ENCODE results near the gene DTNB. TPM values are rescaled to one million over a fixed set of nuclear protein-coding genes. Genes with fewer than 3 reads are reported as not detected.
A peak's percentile ranks its signal among the peaks of the same experiment; 100 is the strongest.

DTNB gene
- total RNA-seq, 1 experiment from 2014 or later, result 19.6 TPM

DNA sequence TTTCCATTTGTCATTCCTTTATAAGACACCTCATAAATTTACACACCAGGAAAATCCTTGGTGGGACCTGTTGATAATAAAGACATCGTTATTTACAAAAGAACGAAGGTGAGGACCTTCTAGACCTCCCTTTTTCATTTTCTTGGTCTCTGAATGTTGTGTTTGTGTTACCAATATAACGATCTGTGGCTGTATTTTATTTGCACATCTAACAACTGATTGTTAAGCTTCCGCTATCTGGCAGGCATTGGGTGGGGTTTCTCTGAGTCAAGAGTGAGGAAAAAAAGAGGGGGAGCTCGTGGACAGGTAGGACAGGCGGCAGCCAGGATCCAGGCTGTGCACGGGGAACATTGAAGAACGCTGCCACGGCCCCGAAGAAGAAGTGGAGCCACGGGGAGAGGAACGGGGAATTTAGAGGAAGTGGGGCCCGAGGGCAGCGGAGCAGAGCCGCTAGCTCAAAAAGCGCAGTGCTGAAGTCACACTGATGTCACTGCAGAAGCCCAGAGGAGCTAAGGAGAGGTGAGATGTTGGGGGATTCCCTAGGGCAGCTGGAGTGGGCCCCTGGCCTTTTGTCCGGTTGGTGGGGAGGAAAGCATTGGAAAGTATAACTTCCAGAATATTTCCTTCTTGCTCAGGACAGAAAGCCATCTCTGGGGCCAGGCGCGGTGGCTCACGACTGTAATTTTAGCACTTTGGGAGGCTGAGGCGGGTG, 310.8 kb downstream of the DTNB start:
- no peaks in the 10 kb centered on the region for H3K36me3 ChIP-seq (ENCODE audit: insufficient read depth, low read length, poor library complexity, severe bottlenecking)
- intact Hi-C loops (cut with micrococcal nuclease; ENCODE audit: unreplicated experiment), result no loop called here
- H3K4me1 ChIP-seq (ENCODE audit: insufficient read depth, low read length, poor library complexity, severe bottlenecking), result no peaks in the 10 kb centered on the region
- no peaks in the 10 kb centered on the region for H3K9me3 ChIP-seq (ENCODE audit: low read depth, low read length, poor library complexity, severe bottlenecking)
- CTCF ChIA-PET, result interaction anchor here (0.5 to 1.1 kb wide), 18 partner anchors 9 to 790 kb away, joined by 3 to 14 read pairs (median 3); no protein-coding TSS in a partner anchor
- no TSS peak for BruUV-seq (replicated peaks)
- POLR2A ChIA-PET (ENCODE audit: low non-redundant PET), result interaction anchor here (0.6 to 1.0 kb wide), 2 partner anchors 32 to 43 kb away, joined by 4 to 7 read pairs; no protein-coding TSS in a partner anchor
- DNase-seq (ENCODE audit: low spot score), result no peak
- H3K4me3 ChIP-seq (ENCODE audit: low read depth, low read length, poor library complexity, severe bottlenecking), result peak overlapping the region; percentile 22
- no peak for TF ChIP-seq EZH2 (IDR thresholded peaks at IDR 0.05; ENCODE audit: borderline replicate concordance, low read depth, low read length, poor library complexity, severe bottlenecking)
- TF ChIP-seq, protein P1, sequence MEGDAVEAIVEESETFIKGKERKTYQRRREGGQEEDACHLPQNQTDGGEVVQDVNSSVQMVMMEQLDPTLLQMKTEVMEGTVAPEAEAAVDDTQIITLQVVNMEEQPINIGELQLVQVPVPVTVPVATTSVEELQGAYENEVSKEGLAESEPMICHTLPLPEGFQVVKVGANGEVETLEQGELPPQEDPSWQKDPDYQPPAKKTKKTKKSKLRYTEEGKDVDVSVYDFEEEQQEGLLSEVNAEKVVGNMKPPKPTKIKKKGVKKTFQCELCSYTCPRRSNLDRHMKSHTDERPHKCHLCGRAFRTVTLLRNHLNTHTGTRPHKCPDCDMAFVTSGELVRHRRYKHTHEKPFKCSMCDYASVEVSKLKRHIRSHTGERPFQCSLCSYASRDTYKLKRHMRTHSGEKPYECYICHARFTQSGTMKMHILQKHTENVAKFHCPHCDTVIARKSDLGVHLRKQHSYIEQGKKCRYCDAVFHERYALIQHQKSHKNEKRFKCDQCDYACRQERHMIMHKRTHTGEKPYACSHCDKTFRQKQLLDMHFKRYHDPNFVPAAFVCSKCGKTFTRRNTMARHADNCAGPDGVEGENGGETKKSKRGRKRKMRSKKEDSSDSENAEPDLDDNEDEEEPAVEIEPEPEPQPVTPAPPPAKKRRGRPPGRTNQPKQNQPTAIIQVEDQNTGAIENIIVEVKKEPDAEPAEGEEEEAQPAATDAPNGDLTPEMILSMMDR (conservative IDR thresholded peaks at IDR 0.05; ENCODE audit: low read depth, low read length), result no peak
- no peak overlapping the region for H3K27ac ChIP-seq (ENCODE audit: low read depth, low read length, poor library complexity, severe bottlenecking)
- no peaks in the 10 kb centered on the region for H3K27me3 ChIP-seq (replicated peaks; ENCODE audit: insufficient read depth, low read depth, low read length, poor library complexity)

DNA sequence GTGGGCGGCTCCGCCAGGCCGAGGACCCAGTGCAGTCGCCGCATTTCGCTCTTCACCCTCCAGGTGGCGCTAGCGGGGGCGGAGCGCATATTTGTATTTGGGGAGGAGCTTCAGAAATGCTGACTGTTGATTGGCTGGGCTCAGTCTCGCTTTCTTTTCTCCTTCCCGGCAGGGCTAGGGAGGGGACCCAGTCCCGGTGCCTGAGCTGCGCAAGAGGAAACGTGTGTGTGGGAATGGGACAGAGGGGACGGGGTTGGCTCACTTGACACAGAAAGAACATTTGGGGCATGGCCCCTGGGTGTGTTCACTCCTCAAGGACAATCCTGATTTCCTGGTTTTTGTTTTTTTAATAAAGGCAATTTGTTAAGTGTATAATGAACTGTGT, 311.3 kb downstream of the DTNB start:
- intact Hi-C loops (cut with micrococcal nuclease; ENCODE audit: unreplicated experiment), result no loop called here
- CTCF ChIA-PET, result interaction anchor here (0.5 to 1.1 kb wide), 18 partner anchors 9 to 789 kb away, joined by 3 to 14 read pairs (median 3); no protein-coding TSS in a partner anchor
- no peaks in the 10 kb centered on the region for H3K9me3 ChIP-seq (ENCODE audit: low read depth, low read length, poor library complexity, severe bottlenecking)
- no peak for TF ChIP-seq EZH2 (IDR thresholded peaks at IDR 0.05; ENCODE audit: borderline replicate concordance, low read depth, low read length, poor library complexity, severe bottlenecking)
- TF ChIP-seq, protein P1 (conservative IDR thresholded peaks at IDR 0.05; ENCODE audit: low read depth, low read length), result peak; percentile 99
- DNase-seq (ENCODE audit: low spot score), result peak; percentile 94
- H3K27me3 ChIP-seq (replicated peaks; ENCODE audit: insufficient read depth, low read depth, low read length, poor library complexity), result no peaks in the 10 kb centered on the region
- no TSS peak for BruUV-seq (replicated peaks)
- no peaks in the 10 kb centered on the region for H3K4me1 ChIP-seq (ENCODE audit: insufficient read depth, low read length, poor library complexity, severe bottlenecking)
- POLR2A ChIA-PET (ENCODE audit: low non-redundant PET), result interaction anchor here (0.6 to 1.0 kb wide), 2 partner anchors 33 to 42 kb away, joined by 4 to 7 read pairs; no protein-coding TSS in a partner anchor
- H3K36me3 ChIP-seq (ENCODE audit: insufficient read depth, low read length, poor library complexity, severe bottlenecking), result no peaks in the 10 kb centered on the region
- H3K4me3 ChIP-seq (ENCODE audit: low read depth, low read length, poor library complexity, severe bottlenecking), result peak overlapping the region; percentile 22
- H3K27ac ChIP-seq (ENCODE audit: low read depth, low read length, poor library complexity, severe bottlenecking), result no peak overlapping the region

DNA sequence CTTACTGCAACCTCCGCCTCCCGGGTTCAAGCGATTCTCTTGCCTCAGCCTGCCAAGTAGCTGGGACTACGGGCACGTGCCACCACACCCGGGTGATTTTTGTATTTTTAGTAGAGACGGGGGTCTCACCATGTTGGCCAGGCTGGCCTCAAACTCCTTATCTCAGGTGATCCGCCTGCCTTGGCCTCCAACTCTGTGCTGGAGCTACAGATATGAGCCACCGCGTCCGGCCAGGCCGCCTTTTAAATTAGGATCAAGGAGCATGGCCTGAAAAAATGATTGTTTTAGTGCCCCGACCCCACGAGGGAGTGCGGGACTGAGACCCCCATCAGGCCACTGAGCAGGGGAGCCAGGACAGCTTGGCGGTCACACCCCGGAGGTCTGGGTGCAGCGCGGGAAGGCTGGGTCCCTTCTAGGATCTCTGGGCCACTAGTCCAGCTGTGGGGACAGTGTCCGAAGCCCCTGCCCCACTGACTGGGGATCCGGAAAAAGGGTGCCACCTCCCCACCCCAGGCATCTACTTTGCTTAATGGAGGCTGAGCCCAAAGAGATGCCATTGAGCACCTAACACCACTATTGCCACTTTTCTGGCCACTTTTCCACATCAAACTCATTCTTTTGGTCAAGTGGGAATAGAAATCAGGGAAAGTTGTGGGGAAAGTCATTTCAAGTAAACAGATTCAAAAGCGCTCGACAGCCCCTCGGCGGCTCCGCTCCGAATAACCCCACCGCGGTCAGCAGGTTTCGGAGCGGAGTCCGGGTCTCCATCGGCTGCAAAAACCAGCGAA, 311.9 kb downstream of the DTNB start:
- BruUV-seq (replicated peaks), result no TSS peak
- no peaks in the 10 kb centered on the region for H3K27me3 ChIP-seq (replicated peaks; ENCODE audit: insufficient read depth, low read depth, low read length, poor library complexity)
- no peaks in the 10 kb centered on the region for H3K4me1 ChIP-seq (ENCODE audit: insufficient read depth, low read length, poor library complexity, severe bottlenecking)
- no peak for DNase-seq (ENCODE audit: low spot score)
- no peaks in the 10 kb centered on the region for H3K36me3 ChIP-seq (ENCODE audit: insufficient read depth, low read length, poor library complexity, severe bottlenecking)
- ChIA-PET CTCF (interaction anchor here (0.6 to 1.1 kb wide), 16 partner anchors 9 to 789 kb away, joined by 3 to 14 read pairs (median 3); no protein-coding TSS in a partner anchor), POLR2A (ENCODE audit: low non-redundant PET) (interaction anchor here (1.0 kb wide), 1 partner anchor 34 kb away, joined by 4 read pairs; no protein-coding TSS in a partner anchor)
- intact Hi-C loops (cut with micrococcal nuclease; ENCODE audit: unreplicated experiment), result no loop called here
- H3K4me3 ChIP-seq (ENCODE audit: low read depth, low read length, poor library complexity, severe bottlenecking), result peak overlapping the region; percentile 22
- H3K9me3 ChIP-seq (ENCODE audit: low read depth, low read length, poor library complexity, severe bottlenecking), result no peaks in the 10 kb centered on the region
- H3K27ac ChIP-seq (ENCODE audit: low read depth, low read length, poor library complexity, severe bottlenecking), result no peak overlapping the region
- TF ChIP-seq, protein P1 (conservative IDR thresholded peaks at IDR 0.05; ENCODE audit: low read depth, low read length), result no peak
- TF ChIP-seq EZH2 (IDR thresholded peaks at IDR 0.05; ENCODE audit: borderline replicate concordance, low read depth, low read length, poor library complexity, severe bottlenecking), result no peak

Measured in A673 (cell line).